ENCODE measurements around the gene ENPP7. TPM values are rescaled to one million over a fixed set of nuclear protein-coding genes. Genes with fewer than 3 reads are reported as not detected.

ENPP7 gene
- polyA plus RNA-seq, 3 donors = not detected

- no peaks in the 10 kb centered on the region for H3K27me3 ChIP-seq (ENCODE audit: control insufficient read depth in 2 of 2, insufficient read depth in 2 of 2, low read length in 2 of 2)
- peaks cover 4% of the 10 kb centered on the region for H3K4me1 Mint-ChIP-seq
- H3K9ac ChIP-seq (ENCODE audit: insufficient read depth, low read length, poor library complexity, severe bottlenecking) = no peak overlapping the region
- WGBS (ENCODE audit: insufficient coverage) = 71% methylated on average over 8 of the region's 9 CpGs
- no peak overlapping the region for H3K27ac Mint-ChIP-seq
- no peaks in the 10 kb centered on the region for H3K79me2 ChIP-seq (ENCODE audit: insufficient read depth, low read length)
- no peaks in the 10 kb centered on the region for H4K20me1 ChIP-seq (ENCODE audit: insufficient read depth, low read length)
- H2AFZ ChIP-seq (ENCODE audit: insufficient read depth, low read depth, low read length, poor library complexity, severe bottlenecking) = no peak overlapping the region
- H3K27ac ChIP-seq (ENCODE audit: low read depth in 1 of 2, low read length in 2 of 2) = no peak overlapping the region
- no peak overlapping the region for H3K4me3 Mint-ChIP-seq
- no peaks in the 10 kb centered on the region for H3K9me3 ChIP-seq (replicated peaks in 1 of 2; ENCODE audit: control insufficient read depth in 1 of 2, insufficient read depth in 1 of 2, low read length in 2 of 2)
- intact Hi-C loops (cut with micrococcal nuclease) = no loop called here
- no peaks in the 10 kb centered on the region for H3K36me3 Mint-ChIP-seq
- H3K4me3 ChIP-seq (replicated peaks in 1 of 3; ENCODE audit: low read depth in 2 of 3, low read length in 3 of 3) = no peak overlapping the region
- H3K36me3 ChIP-seq (replicated peaks in 1 of 2; ENCODE audit: control insufficient read depth in 1 of 2, insufficient read depth in 2 of 2, low read length in 2 of 2) = no peaks in the 10 kb centered on the region
- no peak for TF ChIP-seq CTCF (IDR thresholded peaks at IDR 0.05)
- H3K9me3 Mint-ChIP-seq = peaks cover 0 to 2% (median 0%) of the 10 kb centered on the region in 7 donors
- no peak overlapping the region for H3K4me2 ChIP-seq (replicated peaks; ENCODE audit: extremely low read depth, low read length, poor library complexity, severe bottlenecking)
- H3K27me3 Mint-ChIP-seq (ENCODE audit: low read depth in 3 of 3) = peaks cover 19 to 27% (median 27%) of the 10 kb centered on the region in 3 donors
- H3K4me1 ChIP-seq (ENCODE audit: control insufficient read depth in 1 of 2, insufficient read depth in 2 of 2, low read length in 2 of 2) = no peaks in the 10 kb centered on the region
- no peak for DNase-seq
Measured at GRCh38 chr17:79693419-79693818, 37.3 kb upstream of the ENPP7 start.

- no peak overlapping the region for H3K4me2 ChIP-seq (replicated peaks; ENCODE audit: extremely low read depth, low read length, poor library complexity, severe bottlenecking)
- Mint-ChIP-seq H3K4me1 (peaks cover 4% of the 10 kb centered on the region), H3K27me3 (ENCODE audit: low read depth in 3 of 3) (peaks cover 16 to 26% (median 26%) of the 10 kb centered on the region in 3 donors), H3K9me3 (peaks cover 0 to 2% (median 0%) of the 10 kb centered on the region in 7 donors), H3K27ac (no peak overlapping the region), H3K4me3 (no peak overlapping the region), H3K36me3 (no peaks in the 10 kb centered on the region)
- intact Hi-C loops (cut with micrococcal nuclease) = no loop called here
- no peak overlapping the region for H2AFZ ChIP-seq (ENCODE audit: insufficient read depth, low read depth, low read length, poor library complexity, severe bottlenecking)
- no peaks in the 10 kb centered on the region for H3K4me1 ChIP-seq (ENCODE audit: control insufficient read depth in 1 of 2, insufficient read depth in 2 of 2, low read length in 2 of 2)
- H3K79me2 ChIP-seq (ENCODE audit: insufficient read depth, low read length) = no peaks in the 10 kb centered on the region
- H3K4me3 ChIP-seq (replicated peaks in 1 of 3; ENCODE audit: low read depth in 2 of 3, low read length in 3 of 3) = no peak overlapping the region
- H3K27ac ChIP-seq (ENCODE audit: low read depth in 1 of 2, low read length in 2 of 2) = no peak overlapping the region
- TF ChIP-seq CTCF (IDR thresholded peaks at IDR 0.05) = no peak
- WGBS (ENCODE audit: insufficient coverage) = 59% methylated on average over 14 of the region's 14 CpGs
- DNase-seq = no peak
- no peaks in the 10 kb centered on the region for H3K27me3 ChIP-seq (ENCODE audit: control insufficient read depth in 2 of 2, insufficient read depth in 2 of 2, low read length in 2 of 2)
- no peaks in the 10 kb centered on the region for H4K20me1 ChIP-seq (ENCODE audit: insufficient read depth, low read length)
- no peaks in the 10 kb centered on the region for H3K9me3 ChIP-seq (replicated peaks in 1 of 2; ENCODE audit: control insufficient read depth in 1 of 2, insufficient read depth in 1 of 2, low read length in 2 of 2)
- no peak overlapping the region for H3K9ac ChIP-seq (ENCODE audit: insufficient read depth, low read length, poor library complexity, severe bottlenecking)
- no peaks in the 10 kb centered on the region for H3K36me3 ChIP-seq (replicated peaks in 1 of 2; ENCODE audit: control insufficient read depth in 1 of 2, insufficient read depth in 2 of 2, low read length in 2 of 2)
Measured at GRCh38 chr17:79695293-79695790, 35.4 kb upstream of the ENPP7 start.
